Bronchial epithelial cell (primary cell): Measurements from ENCODE around the gene AP4M1. TPM values are rescaled to one million over a fixed set of nuclear protein-coding genes. Genes with fewer than 3 reads are reported as not detected.

Experiments
- DNase-seq: peaks from one replicate; pipeline ENCODE4 v3.0.0-alpha.2; 2010; ENCODE audit warnings: low read depth
- FAIRE-seq: peaks from 2 replicates; lab custom pipeline; 2011; peaks lifted over from hg19 to GRCh38; lab: Jason Lieb, UNC
- H3K27me3 ChIP-seq: 2 replicates; pipeline ENCODE4 v1.5.1; 2011; ENCODE audit warnings: low read length; ENCODE audit not compliant: control insufficient read depth, insufficient read depth
- H3K36me3 ChIP-seq: 2 replicates; pipeline ENCODE4 v1.5.1; 2011; ENCODE audit warnings: low read length; ENCODE audit not compliant: control insufficient read depth, insufficient read depth
- H3K4me3 ChIP-seq: 2 replicates; pipeline ENCODE4 v1.5.1; 2011; ENCODE audit warnings: mild to moderate bottlenecking, low read depth, low read length, control low read depth
- total RNA-seq: library from RNA; depleted of rRNA; stranded (reverse); fragments of >200 nt; gene quantifications from 2 replicates; pipeline ENCODE4 v1.2.1, GENCODE V29; 2014
- TF ChIP-seq, protein P1 (sequence below): IDR thresholded peaks from 2 replicates; pipeline ENCODE4 v1.5.1; 2011; ENCODE audit warnings: mild to moderate bottlenecking, moderate library complexity, low read length, control low read depth, inconsistent platforms; ENCODE audit not compliant: insufficient read depth, severe bottlenecking

Gene AP4M1
- total RNA-seq, 1 donor from 2014 or later = 22.6 TPM

DNA sequence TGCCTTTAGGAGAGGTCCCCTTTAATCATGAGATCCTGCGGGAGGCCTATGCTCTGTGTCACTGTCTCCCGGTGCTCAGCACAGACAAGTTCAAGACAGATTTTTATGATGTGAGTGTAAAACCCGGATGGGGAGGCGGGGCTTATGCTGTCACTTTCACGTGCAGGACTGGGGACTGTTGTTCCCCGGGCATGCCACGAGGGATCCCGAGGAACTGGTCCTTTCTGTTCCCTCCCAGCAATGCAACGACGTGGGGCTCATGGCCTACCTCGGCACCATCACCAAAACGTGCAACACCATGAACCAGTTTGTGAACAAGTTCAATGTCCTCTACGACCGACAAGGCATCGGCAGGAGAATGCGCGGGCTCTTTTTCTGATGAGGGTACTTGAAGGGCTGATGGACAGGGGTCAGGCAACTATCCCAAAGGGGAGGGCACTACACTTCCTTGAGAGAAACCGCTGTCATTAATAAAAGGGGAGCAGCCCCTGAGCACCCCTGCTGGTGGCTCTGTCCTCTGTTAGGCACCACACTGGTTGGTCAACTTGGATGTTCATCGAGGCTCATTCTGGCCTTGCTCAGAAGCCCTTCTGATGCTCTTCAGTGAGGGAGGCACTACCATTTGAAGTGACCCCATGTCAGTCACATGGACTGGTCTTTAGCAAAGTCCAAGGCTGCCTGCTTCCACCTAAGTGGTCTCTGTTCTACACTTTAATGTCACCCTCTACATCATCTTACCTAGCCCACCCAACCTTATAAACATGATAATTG, 9.8 kb upstream of the AP4M1 start:
- TF ChIP-seq, protein P1, sequence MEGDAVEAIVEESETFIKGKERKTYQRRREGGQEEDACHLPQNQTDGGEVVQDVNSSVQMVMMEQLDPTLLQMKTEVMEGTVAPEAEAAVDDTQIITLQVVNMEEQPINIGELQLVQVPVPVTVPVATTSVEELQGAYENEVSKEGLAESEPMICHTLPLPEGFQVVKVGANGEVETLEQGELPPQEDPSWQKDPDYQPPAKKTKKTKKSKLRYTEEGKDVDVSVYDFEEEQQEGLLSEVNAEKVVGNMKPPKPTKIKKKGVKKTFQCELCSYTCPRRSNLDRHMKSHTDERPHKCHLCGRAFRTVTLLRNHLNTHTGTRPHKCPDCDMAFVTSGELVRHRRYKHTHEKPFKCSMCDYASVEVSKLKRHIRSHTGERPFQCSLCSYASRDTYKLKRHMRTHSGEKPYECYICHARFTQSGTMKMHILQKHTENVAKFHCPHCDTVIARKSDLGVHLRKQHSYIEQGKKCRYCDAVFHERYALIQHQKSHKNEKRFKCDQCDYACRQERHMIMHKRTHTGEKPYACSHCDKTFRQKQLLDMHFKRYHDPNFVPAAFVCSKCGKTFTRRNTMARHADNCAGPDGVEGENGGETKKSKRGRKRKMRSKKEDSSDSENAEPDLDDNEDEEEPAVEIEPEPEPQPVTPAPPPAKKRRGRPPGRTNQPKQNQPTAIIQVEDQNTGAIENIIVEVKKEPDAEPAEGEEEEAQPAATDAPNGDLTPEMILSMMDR = no peak
- Histone ChIP-seq H3K27me3 (no peaks in the 10 kb centered on the region), H3K4me3 (no peak overlapping the region), H3K36me3 (peaks cover 41% of the 10 kb centered on the region)
- DNase-seq = peak; percentile 22
- FAIRE-seq = no peak

DNA sequence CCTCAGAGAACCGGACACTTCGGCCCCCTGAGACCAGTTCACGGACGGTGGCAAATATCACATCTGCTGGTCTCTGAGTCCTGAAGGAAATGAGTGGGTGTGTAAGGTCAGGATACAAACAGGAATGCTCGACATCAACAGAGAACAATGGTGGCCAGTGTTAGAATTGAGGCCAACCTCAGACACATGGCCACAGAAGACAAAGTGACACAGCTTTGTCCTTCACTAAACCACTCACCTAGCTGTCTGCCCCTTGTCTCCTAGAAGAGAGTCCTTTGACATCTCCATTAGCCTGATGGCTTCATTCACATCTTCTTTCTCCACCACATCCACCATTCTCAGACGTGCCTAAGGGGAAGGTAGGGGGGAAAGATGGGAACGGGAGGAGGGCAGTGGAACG, 8.4 kb upstream of the AP4M1 start:
- no peak for FAIRE-seq
- Histone ChIP-seq H3K4me3 (no peak overlapping the region), H3K36me3 (peaks cover 51% of the 10 kb centered on the region), H3K27me3 (no peaks in the 10 kb centered on the region)
- no peak for DNase-seq
- TF ChIP-seq, protein P1 = no peak

DNA sequence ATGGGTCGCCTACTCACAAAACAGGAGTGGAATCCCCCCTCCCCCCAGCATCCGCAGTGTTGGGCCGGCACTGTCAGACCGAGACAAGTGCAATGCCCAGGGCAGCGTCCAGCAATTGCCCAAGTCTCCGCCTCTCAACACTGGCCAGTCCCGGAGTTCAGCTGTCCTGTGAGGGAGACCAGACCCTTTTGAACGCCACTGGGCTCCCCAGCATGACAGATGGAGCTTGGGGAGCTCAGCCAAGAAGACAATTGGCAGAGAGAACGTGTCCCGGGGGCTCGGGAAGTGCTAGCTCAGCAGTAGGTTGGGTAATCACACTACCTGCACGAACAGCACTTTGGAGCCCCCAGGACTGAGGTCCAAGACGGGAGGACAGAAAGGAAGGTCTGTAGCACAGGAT, 7.9 kb upstream of the AP4M1 start:
- Histone ChIP-seq H3K36me3 (peaks cover 56% of the 10 kb centered on the region), H3K4me3 (no peak overlapping the region), H3K27me3 (no peaks in the 10 kb centered on the region)
- TF ChIP-seq, protein P1 = no peak
- no peak for FAIRE-seq
- no peak for DNase-seq

DNA sequence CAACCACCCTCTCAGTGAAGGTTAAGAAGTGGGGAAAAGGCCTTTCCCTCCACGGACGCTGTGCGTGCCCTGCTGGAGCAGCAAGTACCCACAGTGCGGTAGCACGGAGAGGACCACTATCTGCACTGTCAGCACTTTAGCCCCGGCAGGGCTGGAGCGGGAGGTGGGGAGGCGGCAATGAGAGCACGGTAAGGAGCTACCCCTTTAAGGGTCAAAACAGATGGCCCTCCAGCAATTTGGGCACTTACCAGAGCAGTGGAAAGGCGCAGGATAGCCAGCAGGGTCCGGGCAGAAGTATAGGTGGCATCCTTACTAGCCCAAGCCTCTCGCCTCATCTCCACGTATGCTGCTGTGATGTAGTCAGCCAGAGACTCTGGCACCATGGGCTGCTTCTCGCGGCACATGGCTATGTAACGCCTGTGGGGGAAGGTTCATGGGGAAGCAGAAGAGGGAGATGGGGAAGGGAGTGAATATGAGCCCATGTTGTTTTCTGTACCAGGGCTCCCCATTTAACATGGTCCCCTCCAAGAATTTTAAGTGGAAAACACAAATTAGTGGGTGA, 7.4 kb upstream of the AP4M1 start:
- no peaks in the 10 kb centered on the region for H3K27me3 ChIP-seq
- H3K36me3 ChIP-seq = peaks cover 57% of the 10 kb centered on the region
- no peak for DNase-seq
- no peak overlapping the region for H3K4me3 ChIP-seq
- TF ChIP-seq, protein P1 = no peak
- FAIRE-seq = no peak

DNA sequence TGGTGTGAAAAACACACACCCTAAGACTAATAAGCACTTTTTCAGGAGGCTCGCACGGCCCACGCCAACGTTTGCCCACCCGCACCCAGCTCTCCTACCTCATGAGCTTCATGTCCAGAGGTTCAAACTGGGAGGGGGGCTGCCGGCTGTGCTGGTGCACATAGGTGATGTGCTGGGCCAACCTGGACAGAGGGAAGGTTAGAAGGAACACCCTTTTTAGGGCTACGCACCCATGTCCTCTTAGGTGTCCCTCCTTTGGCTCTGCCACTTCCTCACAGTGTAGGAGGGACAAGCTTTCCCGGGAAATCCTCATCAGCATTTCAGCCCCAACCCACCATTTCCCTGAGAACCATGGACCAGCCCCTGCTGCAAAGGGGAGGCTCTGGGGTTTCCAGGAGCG, 6.2 kb upstream of the AP4M1 start:
- TF ChIP-seq, protein P1 = no peak
- peaks cover 59% of the 10 kb centered on the region for H3K36me3 ChIP-seq
- no peak overlapping the region for H3K4me3 ChIP-seq
- DNase-seq (no peak), FAIRE-seq (no peak)
- no peaks in the 10 kb centered on the region for H3K27me3 ChIP-seq
